Anterior cingulate cortex (tissue), 58 donors: ENCODE data around the gene ZNF93.
A peak's percentile ranks its signal among the peaks of the same experiment; 100 is the strongest.
"Not testable (repeated sequence)": the region's sequence is repeated elsewhere in the genome, so short reads cannot be mapped to it uniquely, and the experiment has no call there.

Experiments
- DNase-seq, 58 donors: peaks; one replicate each; lab custom pipeline; 2025; lab: John Stamatoyannopoulos, UW

The ZNF93 gene

DNA sequence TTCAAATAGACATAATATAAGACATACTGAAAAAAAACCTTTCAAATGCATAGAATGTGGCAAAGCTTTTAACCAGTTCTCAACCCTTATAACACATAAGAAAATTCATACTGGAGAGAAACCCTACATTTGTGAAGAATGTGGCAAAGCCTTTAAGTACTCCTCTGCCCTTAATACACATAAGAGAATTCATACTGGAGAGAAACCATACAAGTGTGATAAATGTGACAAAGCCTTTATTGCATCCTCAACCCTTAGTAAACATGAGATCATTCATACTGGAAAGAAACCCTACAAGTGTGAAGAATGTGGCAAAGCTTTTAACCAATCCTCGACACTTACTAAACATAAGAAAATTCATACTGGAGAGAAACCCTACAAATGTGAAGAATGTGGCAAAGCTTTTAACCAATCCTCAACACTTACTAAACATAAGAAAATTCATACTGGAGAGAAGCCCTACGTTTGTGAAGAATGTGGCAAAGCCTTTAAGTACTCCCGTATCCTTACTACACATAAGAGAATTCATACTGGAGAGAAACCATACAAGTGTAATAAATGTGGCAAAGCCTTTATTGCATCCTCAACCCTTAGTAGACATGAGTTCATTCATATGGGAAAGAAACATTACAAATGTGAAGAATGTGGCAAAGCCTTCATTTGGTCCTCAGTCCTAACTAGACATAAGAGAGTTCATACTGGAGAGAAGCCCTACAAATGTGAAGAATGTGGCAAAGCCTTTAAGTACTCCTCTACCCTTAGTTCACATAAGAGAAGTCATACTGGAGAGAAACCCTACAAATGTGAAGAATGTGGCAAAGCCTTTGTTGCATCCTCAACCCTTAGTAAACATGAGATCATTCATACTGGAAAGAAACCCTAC lies 32.9 kb downstream of the ZNF93 start:
- not testable (repeated sequence) for DNase-seq

- DNase-seq, result no peak
These were observed 36.7 kb downstream of the ZNF93 start for GRCh38 chr19:19937403-19937802.

DNA sequence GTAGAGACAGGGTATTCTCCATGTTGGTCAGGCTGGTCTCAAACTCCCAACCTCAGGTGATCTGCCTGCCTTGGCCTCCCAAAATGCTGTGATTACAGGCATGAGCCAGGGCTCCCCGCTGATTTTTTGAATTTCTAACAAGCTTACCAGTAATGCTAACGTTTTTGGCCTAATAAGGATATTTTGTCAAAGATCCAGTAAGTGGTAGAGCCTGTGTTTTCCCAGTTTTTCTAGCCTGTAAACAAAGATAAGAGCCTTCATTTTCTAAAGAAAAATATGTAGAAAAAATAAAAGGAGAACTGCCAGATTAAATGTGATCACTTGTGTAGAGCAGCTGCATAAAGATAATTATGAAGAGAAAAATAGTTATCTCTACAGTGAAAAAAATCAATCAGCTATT lies 37.7 kb downstream of the ZNF93 start:
- no peak for DNase-seq

DNA sequence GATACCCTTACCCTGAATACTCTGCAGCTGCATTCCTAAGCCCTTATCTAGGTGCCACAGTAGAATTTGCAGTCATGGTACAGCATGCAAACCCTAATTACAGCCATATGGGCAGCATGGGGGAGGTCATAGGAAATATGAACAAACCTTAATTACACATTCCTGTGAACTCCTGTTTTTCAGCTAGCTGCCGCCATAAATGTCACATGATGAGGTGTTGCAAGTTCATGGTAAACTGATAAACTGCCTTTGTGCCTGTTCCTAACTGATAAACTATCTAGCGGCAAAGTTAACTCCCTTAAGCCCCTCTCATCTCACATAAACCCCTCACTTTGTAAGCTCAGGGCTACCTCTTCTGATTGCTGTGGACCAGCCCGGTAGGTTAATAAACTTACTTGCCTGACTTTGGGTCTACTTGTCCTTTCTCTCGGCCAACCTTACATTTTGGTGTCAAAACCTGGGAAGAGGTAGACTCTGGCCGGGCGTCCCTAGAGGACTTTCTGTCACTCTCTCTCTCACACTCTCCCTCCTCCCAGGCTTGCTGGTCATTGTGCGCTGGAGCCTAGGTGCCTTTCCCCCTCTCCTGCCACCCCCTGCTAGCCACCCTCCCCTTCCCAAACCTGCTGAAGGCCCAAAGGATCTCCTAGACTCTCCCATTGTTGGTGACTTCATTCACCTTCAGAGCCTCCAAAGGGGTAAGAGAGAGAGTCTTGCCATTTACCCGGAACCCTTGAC lies 43.3 kb downstream of the ZNF93 start:
- DNase-seq, result no peak

GRCh38 chr19:19944583-19944880 lies 43.8 kb downstream of the ZNF93 start:
- no peak for DNase-seq

DNA sequence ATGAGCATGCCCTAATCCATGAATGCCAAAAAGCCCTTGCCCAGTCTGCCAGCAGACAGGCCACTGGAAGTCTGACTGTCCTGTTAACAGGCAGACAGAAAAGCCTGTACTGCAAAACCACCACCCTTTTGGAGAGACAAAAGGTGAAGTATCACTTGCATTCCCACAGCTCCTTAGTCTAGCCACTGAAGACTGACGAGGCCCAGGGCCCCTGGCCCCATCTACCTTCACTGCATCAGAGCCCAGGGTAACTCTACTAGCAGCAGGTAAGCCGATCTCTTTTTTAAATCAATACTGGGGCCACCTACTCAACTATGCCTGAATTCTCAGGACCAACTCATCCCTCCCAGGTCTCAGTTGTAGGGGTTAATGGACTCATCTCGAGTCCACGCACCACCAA lies 45.5 kb downstream of the ZNF93 start:
- DNase-seq, result no peak

DNA sequence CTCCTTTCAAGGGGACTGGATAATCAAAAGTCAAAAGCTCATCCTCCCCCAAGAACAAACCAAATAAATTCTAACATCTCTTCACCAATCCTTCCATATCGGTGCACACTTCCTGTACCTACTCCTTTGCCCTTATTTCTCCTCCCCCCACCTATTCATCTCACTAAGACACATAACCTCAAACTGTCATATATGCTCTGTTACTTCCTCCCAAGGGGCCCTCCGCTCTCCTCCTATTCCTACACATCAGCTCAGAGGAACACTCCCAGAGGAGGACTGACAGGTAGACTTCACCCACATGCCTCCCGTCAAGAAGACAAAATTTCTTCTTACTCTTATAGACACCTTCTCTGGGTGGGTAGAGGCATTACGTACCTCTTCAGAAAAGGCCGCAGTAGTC lies 48.1 kb downstream of the ZNF93 start:
- peak in 1 of 58 donors; percentile 7 for DNase-seq

GRCh38 chr19:19955208-19955607 lies 54.5 kb downstream of the ZNF93 start:
- DNase-seq, result no peak

GRCh38 chr19:19956434-19957075 lies 55.8 kb downstream of the ZNF93 start:
- DNase-seq, result peak in 28 of 58 donors; percentile 0 to 53 (median 12)

DNA sequence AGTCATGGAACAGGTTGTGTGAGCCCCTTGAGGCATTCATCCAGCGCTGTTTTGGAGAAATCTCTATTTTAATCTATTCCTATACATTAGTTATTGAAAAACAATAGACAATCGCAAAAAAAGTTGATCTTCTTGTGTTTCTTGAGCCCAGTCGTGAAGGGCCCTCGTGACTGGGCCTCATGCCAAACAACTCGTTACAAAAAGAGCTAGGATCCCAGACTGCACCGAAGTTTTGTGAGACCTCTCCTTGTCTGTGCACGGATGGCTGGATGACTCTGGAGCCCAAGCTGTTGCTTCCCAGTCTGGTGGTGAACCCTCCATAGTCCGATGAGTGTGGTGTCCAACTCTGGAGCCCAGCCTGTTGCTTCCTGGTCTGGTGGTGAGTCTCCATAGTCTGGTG lies 57.0 kb downstream of the ZNF93 start:
- DNase-seq, result not testable (repeated sequence)

DNA sequence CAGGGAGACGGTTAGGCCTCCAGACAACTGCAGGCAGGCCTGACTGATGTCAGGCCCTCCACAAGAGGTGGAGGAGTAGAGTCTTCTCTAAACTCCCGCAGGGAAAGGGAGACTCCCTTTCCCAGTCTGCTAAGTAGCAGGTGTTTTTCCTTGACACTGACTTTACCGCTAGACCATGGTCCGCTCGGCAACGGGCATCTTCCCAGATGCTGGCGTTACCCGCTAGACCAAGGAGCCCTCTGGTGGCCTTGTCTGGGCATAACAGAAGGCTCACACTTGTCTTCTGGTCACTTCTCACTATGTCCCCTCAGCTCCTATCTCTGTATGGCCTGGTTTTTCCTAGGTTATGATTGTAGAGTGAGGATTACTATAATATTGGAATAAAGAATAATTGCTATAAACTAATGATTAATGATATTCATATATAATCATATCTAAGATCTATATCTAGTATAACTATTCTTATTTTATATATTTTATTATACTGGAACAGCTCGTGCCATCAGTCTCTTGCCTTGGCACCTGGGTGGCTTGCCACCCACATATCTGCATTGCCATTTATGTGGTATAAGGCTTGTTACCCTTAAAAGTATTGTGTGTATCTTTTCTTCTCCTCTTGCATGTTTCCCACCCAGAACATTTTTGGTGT lies 58.5 kb downstream of the ZNF93 start:
- peak in 54 of 58 donors; percentile 1 to 84 (median 43) for DNase-seq

DNA sequence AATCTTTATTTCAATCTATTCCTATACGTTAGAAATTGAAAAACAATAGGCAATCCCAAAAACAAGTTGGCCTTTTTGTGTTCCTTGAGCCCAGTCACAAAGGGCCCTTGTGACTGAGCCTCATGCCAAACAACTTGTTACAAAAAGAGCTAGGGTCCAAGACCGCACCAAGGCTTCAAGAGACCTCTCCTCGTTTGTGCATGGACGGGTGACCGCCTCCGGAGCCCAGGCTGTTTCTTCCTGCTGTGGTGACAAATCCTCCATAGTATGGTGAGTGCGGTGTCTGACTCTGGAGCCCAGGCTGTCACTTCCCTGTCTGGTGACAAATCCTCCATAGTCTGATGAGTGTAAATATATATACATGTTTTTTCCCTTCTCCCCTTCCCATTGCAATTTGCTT lies 63.7 kb downstream of the ZNF93 start:
- no peak for DNase-seq

DNA sequence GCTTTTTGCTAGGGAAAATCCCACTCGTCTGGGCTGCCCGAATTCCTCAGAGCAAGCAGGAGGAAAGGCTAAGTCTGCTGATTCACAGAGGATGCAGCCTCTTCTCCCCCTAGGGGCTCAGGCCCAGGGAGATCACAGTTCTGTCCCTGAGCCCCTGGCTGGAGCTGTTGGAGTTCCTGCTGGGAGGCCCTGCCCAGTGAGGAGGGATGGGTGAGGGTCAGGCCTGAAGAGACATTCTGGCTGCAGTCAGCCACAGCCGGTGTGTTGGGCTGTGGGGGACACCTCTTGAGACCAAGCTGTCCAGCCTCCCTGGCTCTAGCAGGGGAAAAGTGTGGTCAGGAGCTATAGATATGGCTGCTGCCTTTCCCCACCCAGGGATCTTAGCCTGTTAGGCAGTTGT lies 65.4 kb downstream of the ZNF93 start:
- DNase-seq, result not testable (repeated sequence)

DNA sequence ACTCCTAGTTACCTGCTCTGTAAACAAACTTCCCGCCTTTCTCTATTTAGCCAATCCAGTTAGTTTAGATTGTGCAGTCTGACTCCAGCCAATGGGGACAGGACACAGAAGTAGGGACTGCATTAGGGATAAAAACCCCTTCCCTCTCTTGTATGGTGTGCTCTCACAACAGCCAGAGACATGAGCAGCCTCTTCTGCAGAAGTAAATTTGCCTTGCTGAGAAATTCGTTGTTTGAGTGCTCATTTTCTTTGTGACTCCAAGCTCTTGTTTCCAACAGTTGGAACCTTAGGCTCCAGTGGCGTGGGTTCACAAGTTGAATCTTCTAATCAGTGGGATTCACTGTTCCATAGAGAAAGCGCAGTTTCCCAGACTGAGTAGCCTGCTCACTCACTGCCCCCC lies 66.1 kb downstream of the ZNF93 start:
- no peak for DNase-seq
